Forelimb muscle (tissue), 1 donor: ENCODE results near the gene SERPINC1. TPM values are rescaled to one million over a fixed set of nuclear protein-coding genes. Genes with fewer than 3 reads are reported as not detected.
"Not testable (repeated sequence)": the region's sequence is repeated elsewhere in the genome, so short reads cannot be mapped to it uniquely, and the experiment has no call there.

Source experiments
- DNase-seq: peaks from one replicate; pipeline ENCODE4 v3.0.0-alpha.2; 2013; ENCODE audit warnings: low read depth
- polyA plus RNA-seq: library from polyadenylated mRNA; unstranded; fragments of 120-200 nt; gene quantifications from one replicate; pipeline ENCODE4 v1.2.1, GENCODE V29; 2013; ENCODE audit not compliant: insufficient read length

Gene SERPINC1
- polyA plus RNA-seq: 0.16 TPM

DNA sequence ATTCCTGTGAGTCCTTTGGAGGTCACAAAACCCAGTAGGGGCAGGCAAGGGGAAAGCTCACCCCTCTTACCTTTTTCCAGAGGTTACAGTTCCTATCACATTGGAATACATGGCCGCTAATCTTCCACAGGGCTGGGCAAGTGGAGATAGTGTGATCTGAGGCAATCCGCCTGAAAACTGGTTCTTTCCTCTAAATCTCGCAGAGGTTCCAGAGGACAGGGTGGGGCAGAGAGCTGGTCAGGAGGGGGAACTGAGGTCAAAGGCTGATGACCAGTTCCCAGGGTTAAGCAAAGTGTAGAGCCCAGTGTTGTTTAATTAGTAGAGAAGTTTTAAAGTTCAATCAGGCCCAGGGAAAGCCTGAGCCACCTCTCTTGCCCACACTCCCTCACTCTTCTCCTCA, at the start of gene SERPINC1:
SERPINC1 (minus strand) TSS at position 179 of the 400 bp plus-strand sequence; CDS start at position 111, 68 bp downstream.
- DNase-seq: no peak

DNA sequence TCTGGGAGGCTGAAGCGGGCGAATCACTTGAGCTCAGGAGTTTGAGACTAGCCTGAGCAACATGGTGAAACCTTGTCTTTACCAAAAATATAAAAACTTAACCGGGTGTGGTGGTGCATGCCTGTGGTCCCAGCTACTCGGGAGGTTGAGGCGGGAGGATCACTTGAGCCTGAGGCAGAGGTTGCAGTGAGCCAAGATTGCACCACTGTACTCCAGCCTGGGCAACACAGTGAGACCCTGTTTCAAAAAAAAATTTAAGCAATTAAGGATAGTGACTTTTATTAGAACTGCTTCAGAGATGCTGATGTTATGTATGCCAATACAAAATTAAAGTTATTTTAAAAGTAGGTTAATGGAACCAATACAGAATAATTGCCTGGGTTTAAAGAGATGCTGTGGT, 48.8 kb upstream of the SERPINC1 start:
- not testable (repeated sequence) for DNase-seq

DNA sequence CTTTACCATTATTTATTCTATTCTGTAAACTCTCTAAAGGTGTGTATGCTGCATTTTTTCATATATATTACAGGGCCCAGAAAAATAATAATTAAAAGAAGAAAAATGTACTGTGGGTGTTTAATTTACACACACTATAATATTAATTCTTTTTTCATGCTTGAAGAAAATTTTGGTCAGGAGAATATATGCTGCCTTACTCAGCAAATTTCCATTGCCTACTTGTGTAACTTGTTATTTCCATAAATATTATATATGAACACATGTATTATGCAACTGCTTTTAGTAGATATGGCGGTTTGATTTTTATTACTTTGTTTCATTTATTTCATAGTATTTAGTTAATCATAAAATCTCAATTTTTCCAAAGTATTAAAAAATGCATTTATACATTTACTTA, 46.4 kb upstream of the SERPINC1 start:
- no peak for DNase-seq

DNA sequence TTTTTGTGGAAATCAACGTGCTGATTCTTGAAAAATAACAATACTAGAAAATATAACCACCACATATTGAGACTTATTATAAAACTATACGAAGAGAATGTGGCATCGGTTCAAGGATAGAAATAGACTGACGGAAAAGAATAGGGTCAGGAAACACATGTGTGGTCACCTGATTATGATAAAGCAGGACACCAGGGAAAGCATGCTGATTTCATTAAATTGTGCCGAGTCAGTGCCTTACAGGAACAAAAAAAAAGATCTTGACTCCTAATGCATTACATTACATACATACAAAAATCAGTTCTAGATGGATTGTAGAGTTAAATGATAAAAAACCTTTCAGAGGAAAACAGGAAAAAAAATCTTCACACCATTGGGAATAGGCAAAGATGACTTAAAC, 43.5 kb upstream of the SERPINC1 start:
- no peak for DNase-seq

DNA sequence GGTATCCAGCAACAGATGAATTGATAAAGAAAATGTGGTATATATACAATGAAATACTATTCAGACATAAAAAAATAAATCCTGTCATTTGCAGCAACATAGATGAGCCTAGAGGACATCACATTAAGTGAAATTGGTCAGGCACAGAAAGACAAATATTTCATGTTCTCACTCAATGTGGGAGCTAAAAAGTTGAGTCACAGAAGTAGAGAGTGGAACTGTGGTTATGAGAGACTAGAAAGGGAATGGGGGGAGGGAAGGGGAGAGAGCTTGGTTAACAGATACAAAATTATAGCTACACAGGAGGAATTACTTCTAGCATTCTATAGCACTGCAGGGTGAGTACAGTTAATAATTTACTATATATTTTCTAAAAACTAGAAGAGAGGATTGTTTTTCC, 37.1 kb upstream of the SERPINC1 start:
- DNase-seq: no peak

DNA sequence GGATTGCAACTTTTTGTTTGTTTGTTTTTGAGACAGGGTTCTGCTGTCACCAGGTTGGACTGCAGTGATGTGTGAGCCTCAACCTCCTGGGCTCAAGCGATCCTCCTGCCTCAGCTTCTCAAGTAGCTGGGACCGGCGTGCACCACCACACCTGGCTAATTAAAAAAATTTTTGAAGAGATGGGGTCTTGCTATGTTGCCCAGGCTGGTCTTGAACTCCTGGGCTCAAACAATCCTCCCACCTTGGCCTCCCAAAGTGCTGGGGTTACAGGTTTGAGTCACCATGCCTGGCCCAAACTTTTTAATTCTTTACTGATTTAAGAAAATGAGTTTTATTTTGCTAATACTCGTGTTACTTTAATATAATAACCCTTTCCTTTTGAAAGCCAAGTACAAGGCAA, 31.5 kb upstream of the SERPINC1 start:
- no peak for DNase-seq

DNA sequence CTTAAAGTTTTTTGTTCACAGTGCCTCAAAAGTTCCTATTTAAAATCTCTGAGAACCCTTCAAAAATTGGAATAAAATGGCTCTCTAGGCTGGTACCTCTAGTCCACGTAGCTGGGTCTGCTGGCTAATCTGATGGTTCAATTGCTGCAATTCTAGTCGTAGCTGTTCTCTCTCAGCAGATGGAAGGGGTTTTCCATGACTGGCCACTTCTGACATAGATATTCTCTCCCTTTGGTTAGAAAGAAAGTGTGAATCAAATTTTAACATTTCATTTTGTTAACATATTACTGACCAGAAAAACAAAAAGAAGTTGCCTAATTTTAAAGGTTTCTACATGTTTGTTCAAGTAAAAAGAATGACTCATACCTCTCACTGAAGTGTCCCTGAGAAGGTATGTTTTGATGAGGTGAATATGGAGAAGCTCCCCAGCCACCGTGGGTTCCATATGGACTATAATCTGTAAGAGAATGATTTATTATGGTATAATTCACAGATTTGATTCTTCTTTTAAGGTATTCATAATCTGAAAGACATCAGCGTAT, 29.3 kb upstream of the SERPINC1 start:
- no peak for DNase-seq

DNA sequence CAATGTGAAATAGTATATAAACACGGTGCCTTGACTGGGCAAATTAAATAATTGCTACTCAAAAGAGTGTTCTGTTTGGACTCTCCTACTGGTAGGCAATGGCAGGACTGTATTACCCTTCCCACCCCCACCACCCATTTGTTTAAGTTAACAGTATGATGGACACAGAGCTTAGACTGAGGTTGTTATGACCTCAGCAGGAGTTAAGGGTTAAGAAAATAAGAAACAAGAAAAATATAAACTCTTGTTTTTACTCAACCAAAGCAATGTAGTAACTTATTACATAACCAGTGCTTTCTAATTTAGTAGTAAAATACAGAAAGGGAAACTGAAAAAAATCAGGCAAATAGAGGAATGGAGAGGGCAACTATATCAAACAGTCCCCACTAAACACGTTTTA, 19.9 kb upstream of the SERPINC1 start:
- DNase-seq: no peak

DNA sequence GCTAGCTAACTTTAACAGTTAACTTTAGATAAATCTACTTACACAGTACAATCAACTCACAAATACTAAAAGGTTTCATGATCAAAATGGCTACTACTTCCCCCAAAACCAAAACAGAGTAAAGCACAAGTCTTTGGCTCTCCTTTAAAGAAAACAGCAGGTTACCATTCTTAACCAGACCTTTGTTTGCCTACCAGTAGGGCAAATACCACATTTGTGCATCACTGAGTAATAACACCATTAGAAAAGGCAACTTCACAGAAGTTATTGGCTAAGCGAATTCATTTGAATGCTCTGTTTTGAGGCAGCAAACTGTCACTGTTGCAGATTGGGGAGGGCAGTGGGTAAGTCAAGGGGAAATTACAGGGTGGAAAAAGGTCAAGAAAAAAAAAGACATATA, 17.3 kb upstream of the SERPINC1 start:
- DNase-seq: no peak

DNA sequence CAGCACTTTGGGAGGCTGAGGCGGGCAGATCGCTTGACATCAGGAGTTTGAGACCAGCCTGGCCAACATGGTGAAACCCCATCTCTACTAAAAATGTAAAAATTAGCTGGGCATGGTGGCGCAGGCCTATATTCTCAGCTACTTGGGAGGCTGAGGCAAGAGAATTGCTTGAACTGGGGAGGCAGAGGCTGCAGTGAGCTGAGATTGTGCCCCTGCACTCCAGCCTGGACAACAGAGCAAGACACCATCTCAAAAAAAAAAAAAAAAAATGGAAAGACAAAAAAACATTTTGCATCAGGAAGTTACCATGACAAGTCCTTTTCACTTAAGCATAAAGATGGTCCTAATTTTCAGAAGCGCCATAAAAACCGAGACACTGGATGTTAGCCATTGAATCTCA, 13.4 kb upstream of the SERPINC1 start:
- not testable (repeated sequence) for DNase-seq

DNA sequence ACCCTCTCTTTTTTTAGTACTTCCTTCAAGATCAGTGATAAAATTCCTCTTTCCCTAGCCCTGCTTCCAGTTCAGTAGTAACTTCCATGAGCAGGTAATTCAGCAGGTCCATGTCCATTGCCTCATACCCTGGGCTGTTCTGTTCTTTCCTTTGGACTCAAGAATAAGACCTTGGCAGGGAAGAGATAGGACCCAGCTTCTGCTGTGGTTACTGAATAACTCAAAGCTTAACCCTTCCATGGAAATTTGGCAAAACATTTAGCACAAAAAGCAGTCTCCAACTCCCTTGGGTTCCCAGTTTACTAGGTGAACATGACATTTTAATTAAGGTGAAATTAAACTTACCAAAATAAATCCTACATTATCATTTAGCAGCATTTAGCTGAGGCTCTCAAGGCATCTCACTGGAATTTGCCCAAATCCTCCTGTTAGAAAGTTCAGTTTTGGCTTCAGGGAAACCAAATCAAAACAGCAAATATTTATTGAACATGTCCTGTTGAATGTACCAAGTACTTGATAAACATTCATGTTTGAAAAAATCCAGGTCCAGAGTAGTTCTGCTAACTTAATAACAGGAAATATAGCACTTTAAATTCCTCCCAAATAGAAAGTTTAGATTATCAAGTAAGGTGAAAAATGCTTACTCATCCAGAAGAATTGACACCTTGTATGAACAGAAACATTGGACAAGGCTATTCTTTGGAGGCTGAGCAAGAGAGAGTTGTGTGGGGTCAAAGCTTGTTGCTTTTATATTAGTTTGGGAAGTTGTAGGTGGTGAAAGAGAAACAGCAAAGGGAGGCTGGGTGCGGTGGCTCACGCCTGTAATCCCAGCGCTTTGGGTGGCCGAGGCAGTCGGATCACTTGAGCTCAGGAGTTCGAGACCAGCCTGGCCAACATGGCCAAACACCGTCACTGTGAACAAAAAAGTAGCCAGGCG, 8.4 kb upstream of the SERPINC1 start:
- no peak for DNase-seq

DNA sequence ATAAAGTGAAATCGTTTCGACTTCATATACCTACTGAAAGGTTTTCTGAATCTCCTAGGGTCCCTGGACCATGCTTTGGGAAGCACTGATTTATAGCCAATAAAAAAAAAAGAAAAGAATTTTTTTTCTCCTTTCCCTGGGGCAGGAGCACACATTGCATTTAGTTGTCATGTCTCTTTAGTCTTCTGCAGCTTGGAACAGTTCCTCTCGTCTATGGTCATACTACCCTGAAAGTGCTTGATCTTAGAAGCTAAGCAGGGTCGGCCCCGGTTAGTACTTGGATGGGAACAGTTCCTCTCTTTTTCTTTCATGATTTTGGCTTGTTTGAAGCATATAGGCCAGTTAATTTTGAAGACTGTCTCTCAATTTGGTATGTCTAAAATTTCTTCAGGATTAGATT, 3.7 kb upstream of the SERPINC1 start:
- no peak for DNase-seq

DNA sequence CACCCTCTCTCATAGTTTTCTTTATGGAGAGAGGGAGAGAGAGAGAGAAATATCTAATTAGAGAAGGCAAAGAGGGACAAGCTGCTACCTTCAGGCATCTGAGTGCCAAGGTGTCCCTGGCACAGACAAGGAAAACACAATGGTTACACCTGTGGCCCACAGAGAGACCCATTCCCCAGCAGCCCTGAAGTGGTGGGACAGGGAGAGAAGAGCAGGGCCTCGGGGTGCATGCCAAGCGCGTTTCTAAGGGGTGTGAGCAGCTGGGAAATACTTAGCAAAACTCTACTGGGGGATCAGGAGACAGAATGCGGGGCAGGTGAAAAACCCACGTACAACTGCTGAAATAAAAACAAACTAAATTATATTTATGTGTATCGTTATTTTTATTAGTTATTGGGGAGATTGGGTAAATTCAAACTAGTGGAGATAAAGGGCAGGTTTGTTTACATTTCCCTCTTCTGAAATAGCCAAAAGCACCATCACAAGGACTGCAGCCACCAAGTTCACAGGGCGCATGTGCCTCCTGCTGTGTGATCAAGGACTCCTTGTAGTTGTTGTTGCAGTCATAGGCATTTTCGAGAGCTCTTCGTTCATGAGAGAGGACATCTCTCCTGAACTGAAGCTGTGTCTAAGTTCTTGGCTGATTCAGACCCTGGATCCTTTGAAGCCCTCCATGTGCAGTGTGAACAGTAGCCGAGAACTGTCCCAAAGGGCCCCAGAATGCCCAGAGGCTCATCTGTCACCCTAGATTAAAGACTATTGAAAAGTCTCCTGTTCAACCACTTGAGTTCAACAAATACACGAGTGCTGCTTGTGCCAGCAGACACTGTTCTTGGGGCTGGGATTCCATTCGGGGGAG, 737 bp upstream of the SERPINC1 start:
- DNase-seq: no peak

DNA sequence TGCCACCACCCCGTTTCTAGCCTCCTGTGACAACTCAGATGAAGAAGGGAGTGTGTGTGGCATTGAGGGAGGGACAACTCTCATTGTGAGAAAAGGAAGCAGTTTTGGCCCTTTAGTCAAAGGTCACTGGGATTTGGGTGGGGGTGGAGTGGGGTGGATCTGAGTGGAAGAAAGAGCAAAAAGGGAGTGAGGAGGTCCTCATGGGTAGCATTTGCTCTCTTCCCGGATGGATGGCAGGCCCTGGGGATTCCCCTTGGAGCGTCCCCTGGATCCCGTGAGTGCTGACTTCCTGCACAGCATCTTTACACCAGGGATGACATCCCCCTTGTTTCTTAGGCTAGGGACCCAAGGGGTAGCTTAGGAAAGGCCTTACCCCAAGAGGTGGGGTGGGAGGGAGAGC, 460 bp downstream of the SERPINC1 start:
- DNase-seq: no peak

DNA sequence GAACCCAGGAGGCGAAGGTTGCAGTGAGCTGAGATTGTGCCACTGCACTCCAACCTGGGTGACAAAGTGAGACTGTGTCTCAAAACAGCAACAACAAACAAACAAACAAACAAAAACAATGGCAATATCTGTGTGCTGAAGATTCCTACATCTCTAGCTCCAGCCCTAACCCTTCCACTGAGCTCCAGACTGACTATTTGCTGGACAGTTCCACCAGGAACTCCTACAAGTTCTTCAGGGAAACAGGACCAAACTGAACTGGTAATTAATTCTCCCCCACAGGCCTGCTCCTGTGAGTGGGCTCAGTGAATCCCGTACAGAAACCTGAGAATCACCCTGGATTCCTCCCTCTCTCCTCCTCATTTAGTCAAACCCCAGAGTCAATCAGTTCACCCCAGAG, 1.5 kb downstream of the SERPINC1 start:
- DNase-seq: no peak

DNA sequence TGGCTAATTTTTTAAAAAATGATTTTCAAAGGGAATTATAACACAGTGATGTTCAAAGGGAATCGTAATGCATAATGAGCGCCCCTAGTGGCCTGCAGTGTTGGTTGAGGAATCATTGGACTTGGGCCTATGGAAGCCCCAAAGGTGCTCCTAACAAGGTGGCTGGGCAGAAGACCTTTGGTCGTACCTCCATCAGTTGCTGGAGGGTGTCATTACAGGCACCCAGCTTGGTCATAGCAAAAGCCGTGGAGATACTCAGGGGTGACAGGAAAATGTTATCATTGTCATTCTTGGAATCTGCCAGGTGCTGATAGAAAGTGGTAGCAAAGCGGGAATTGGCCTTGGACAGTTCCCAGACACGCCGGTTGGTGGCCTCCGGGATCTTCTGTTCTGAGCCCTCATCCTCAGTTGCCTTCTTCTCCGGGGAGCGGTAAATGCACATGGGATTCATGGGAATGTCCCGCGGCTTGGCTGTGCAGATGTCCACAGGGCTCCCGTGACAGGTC, 2.7 kb downstream of the SERPINC1 start:
- DNase-seq: no peak

DNA sequence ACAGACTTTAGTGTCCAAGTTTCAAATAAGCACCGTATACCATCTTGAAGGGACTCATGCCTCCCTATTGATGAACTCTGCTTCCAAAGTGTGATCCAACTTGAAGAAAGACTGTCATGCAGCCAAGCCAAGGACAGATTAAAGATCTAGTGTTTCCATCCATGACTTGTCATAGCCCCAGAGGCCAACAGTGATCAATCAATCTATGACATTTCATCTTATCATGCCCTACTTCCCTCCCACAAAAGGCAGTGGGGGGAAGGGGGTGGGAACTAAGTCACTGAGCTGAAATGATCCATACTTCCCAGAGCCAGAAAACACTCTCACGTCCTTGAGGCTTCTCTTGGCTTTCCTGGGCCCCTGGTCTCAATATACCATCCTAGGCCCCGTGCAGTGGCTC, 4.0 kb downstream of the SERPINC1 start:
- DNase-seq: no peak

DNA sequence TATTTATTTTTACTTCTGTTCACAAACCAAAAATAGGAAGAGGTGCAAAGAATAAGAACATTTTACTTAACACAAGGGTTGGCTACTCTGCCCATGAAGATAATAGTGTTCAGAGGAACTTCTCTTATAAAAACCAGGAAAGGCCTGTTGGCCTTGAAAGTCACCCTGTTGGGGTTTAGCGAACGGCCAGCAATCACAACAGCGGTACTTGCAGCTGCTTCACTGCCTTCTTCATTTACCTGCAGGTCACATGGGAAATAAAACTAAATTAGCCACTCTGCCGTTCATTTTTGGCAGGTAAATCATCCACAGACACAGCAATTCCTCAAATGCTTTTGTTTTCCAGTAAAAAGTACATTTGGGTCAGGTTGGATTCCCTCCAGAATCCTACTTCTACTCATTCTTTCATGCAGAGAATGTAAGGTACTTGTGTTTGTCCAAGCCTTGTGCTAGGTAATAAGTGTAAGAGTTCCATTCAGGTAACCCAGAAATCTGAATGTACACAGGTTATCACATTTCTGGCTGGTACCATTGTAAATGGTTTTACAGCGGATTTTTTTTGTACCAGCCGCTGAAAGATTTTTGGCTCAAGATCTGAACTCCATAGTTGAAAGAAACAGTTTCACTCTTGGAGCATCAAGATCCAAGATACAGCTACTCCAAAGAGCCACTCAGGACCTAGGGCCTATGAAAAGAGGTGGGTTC, 13.1 kb downstream of the SERPINC1 start:
- DNase-seq: no peak

DNA sequence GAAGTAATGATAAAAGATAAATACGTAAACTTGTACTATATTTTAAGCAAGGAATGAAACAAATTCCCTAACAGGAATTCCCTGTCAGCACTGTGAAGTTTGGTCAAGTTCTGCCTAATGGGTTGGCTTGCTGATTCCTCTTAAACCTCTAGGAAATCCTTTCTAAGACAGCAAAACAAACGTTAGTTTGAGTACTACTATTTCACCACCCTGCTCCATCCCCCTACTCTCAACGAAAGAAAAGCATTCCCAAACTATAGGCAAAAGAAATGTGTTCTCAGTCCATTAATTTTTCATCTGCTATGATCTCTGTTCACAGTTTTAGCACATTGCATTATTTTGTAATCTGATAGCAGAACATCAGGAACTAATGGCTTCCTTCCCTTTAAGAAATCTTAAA, 16.1 kb downstream of the SERPINC1 start:
- DNase-seq: no peak

DNA sequence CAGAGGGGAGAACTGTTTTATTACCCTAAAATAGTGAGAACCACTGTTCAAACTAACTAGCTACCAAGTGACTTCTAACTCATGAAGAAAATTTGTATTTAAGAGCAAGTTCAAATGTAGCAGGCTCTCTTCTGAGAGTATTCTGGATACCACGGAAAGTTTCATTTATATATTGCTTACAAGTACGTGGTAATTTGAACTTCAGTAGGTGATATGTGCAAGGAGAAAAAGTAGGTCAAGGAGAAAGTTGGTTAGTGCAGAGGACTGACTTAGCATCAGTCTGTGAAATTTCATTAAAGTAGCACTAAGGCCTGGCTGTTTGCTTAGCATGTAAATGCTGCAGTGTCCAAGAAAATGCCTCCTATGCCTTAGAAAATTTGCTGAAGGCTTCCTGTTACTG, 16.7 kb downstream of the SERPINC1 start:
- DNase-seq: no peak

DNA sequence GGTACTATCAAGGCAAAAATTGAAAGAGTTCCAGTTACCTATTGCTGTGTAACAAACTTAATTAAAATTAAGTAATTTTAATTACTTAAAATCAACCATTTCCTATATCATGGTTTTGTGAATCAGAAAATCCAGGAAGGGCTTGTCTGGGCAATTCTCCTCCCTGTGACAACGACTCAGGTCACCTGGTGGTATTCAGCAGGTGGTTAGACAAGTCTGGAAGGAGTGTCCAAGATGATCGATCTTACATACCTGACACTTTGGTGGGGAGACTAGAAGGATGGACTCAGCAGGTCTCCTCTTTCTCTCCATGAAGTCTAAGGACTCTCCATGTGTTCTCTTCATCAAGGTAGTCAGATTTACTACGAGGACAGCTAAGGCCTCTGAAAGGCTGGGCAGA, 22.9 kb downstream of the SERPINC1 start:
- no peak for DNase-seq

DNA sequence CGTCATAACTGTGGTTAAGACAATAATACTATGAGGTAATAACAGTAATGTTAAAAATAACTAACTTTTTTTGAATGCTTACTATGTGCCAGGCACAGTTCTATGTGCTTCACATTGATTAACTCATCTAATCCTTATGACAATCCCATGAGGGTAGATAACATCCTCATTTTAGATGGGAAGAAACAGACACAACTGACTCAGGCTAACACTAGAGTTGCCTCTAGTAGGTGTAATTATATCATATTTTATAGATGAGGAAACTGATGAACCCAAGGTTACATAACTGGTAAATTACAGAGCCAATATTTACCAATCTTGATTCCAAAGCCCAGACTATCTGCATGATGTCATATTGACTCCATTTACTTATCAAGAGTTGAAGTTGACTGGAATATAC, 23.5 kb downstream of the SERPINC1 start:
- no peak for DNase-seq
